ENCODE results near the gene OR51I1. TPM values are rescaled to one million over a fixed set of nuclear protein-coding genes. Genes with fewer than 3 reads are reported as not detected.

OR51I1 gene
- total RNA-seq (not detected), polyA plus RNA-seq (not detected)
- long read RNA-seq, donor 1, result 0 reads
- long read RNA-seq, donor 2, result 0 reads
- long read RNA-seq, donor 3, result 0 reads
- long read RNA-seq, donor 4, result 0 reads
- long read RNA-seq, donor 5, result 0 reads
- long read RNA-seq, donor 6, result 0 reads
- long read RNA-seq, donor 7, result 0 reads
- long read RNA-seq, donor 8, result 0 reads
- long read RNA-seq, donor 9, result 0 reads
- long read RNA-seq, donor 10, result 0 reads

DNA sequence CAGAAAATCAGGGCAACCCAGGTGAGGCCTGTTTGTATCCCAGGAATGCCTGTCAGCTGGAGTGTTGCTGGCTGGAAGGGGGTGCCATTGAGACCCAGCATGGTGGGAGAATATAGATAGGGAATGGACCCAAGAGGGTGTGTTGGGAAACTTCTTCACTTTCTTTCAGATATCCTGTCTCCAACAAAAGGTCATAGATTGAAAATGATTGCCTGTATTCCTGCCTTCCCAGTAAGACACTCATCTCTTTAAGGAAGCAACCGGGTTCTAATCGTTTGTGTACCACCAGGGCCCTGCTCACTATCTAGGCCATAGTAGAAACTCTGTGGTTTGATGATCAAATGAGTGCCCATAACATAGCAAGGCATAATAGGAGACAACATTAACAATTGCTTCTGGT, at the start of gene OR51I1:
Gene OR51I1 (minus strand): TSS at position 101 of the 400 bp plus-strand sequence. CDS start 0 bp downstream, at position 101.
- no peak within 1 kb of the TSS for H3K4me3 ChIP-seq (ENCODE audit: low read length in 2 of 2)
- no peak for DNase-seq (ENCODE audit: low read depth in 6 of 9, low spot score in 9 of 9)
- H3K9me3 ChIP-seq (ENCODE audit: control insufficient read depth in 2 of 2, insufficient read depth in 1 of 2, low read length in 1 of 2), result no peaks in the 10 kb centered on the region
- no peaks in the 10 kb centered on the region for H3K27me3 ChIP-seq (ENCODE audit: control insufficient read depth in 2 of 2, insufficient read depth in 1 of 2, low read length in 1 of 2)
- no peaks in the 10 kb centered on the region for H3K36me3 ChIP-seq (ENCODE audit: control insufficient read depth in 2 of 2, insufficient read depth in 2 of 2, low read length in 1 of 2)
- H3K4me1 ChIP-seq (ENCODE audit: control insufficient read depth in 2 of 2, insufficient read depth in 2 of 2, low read length in 2 of 2), result no peaks in the 10 kb centered on the region
- 45% methylated on average over 2 of the region's 2 CpGs for WGBS
- no peak within 1 kb of the TSS for H3K27ac ChIP-seq (ENCODE audit: low read depth in 1 of 2, low read length in 1 of 2)

DNA sequence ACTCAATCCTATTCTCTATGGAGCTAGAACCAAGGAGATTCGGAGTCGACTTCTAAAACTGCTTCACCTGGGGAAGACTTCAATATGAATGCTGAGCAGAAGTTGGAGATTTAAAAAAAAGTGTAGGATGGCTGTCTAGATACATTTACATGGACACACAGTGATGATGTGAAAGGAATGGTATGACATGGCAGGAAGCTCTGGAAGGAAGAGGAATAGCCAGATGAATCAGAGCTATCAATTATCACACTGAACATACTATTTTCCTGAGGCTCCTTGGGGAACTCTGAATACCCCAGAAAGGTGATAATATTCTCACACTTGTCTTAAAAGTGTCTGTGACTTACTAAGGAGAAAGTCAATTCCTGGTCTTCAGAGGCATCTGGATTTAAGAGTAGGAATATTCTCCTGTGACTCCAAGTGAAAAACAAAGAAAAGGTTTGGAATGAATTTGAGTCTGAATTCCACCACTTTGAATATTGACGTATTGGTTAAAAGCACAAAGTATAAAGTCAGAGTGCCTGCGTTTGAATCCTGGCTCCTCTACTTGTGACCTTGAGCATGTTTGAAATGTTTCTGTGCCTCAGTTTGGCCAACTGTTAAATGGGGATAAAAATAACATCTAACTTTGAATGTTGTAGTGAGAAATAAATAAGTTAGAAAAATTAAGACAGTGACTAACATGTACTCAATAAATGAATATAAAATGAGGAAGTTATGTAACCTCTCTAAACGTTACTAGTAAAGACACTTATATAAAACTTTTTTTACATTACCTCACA, 48.5 kb upstream of the OR51I1 start:
- Histone ChIP-seq H3K27me3 (ENCODE audit: control insufficient read depth in 2 of 2, insufficient read depth in 1 of 2, low read length in 1 of 2) (no peaks in the 10 kb centered on the region), H3K27ac (ENCODE audit: low read depth in 1 of 2, low read length in 1 of 2) (no peak overlapping the region), H3K36me3 (ENCODE audit: control insufficient read depth in 2 of 2, insufficient read depth in 2 of 2, low read length in 1 of 2) (no peaks in the 10 kb centered on the region), H3K4me1 (ENCODE audit: control insufficient read depth in 2 of 2, insufficient read depth in 2 of 2, low read length in 2 of 2) (no peaks in the 10 kb centered on the region), H3K4me3 (ENCODE audit: low read length in 2 of 2) (no peak overlapping the region), H3K9me3 (ENCODE audit: control insufficient read depth in 2 of 2, insufficient read depth in 1 of 2, low read length in 1 of 2) (no peaks in the 10 kb centered on the region)
- 57% methylated on average over 5 of the region's 5 CpGs for WGBS
- DNase-seq (ENCODE audit: low read depth in 6 of 9, low spot score in 9 of 9), result no peak

- no peaks in the 10 kb centered on the region for H3K36me3 ChIP-seq (ENCODE audit: control insufficient read depth in 2 of 2, insufficient read depth in 2 of 2, low read length in 1 of 2)
- no peaks in the 10 kb centered on the region for H3K27me3 ChIP-seq (ENCODE audit: control insufficient read depth in 2 of 2, insufficient read depth in 1 of 2, low read length in 1 of 2)
- no peaks in the 10 kb centered on the region for H3K9me3 ChIP-seq (ENCODE audit: control insufficient read depth in 2 of 2, insufficient read depth in 1 of 2, low read length in 1 of 2)
- no peak overlapping the region for H3K4me3 ChIP-seq (ENCODE audit: low read length in 2 of 2)
- H3K4me1 ChIP-seq (ENCODE audit: control insufficient read depth in 2 of 2, insufficient read depth in 2 of 2, low read length in 2 of 2), result no peaks in the 10 kb centered on the region
- no peak overlapping the region for H3K27ac ChIP-seq (ENCODE audit: low read depth in 1 of 2, low read length in 1 of 2)
- 97% methylated on average over 4 of the region's 4 CpGs for WGBS
- no peak for DNase-seq (ENCODE audit: low read depth in 6 of 9, low spot score in 9 of 9)
Observed at GRCh38 chr11:5488798-5489399, 47.6 kb upstream of the OR51I1 start.

DNA sequence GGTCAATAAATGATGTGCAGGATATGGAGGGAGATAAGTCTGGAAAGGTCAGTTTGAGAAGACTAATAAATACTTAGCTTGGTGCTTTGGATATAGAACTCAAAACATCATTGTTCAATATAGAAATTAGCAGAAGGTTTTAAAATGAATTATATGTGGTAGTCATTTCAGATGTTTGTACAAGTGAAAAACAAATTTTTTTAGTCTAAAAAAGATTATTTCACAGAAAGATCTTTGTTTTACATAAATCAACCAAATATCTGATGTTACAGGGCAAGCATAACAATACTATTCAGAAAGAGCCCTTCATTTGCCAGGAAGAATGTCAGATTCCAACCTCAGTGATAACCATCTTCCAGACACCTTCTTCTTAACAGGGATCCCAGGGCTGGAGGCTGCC, 47.1 kb upstream of the OR51I1 start, which contains the start of gene OR52D1:
Gene OR52D1 (plus strand): TSS at position 301 of the 400 bp plus-strand sequence. CDS start 22 bp downstream, at position 323.
- Histone ChIP-seq H3K27ac (ENCODE audit: low read depth in 1 of 2, low read length in 1 of 2) (no peak within 1 kb of the TSS), H3K27me3 (ENCODE audit: control insufficient read depth in 2 of 2, insufficient read depth in 1 of 2, low read length in 1 of 2) (no peaks in the 10 kb centered on the region), H3K4me1 (ENCODE audit: control insufficient read depth in 2 of 2, insufficient read depth in 2 of 2, low read length in 2 of 2) (no peaks in the 10 kb centered on the region), H3K4me3 (ENCODE audit: low read length in 2 of 2) (no peak within 1 kb of the TSS), H3K9me3 (ENCODE audit: control insufficient read depth in 2 of 2, insufficient read depth in 1 of 2, low read length in 1 of 2) (no peaks in the 10 kb centered on the region), H3K36me3 (ENCODE audit: control insufficient read depth in 2 of 2, insufficient read depth in 2 of 2, low read length in 1 of 2) (no peaks in the 10 kb centered on the region)
- DNase-seq (ENCODE audit: low read depth in 6 of 9, low spot score in 9 of 9), result no peak

GRCh38 chr11:5486421-5486820, 45.1 kb upstream of the OR51I1 start:
- DNase-seq (ENCODE audit: low read depth in 6 of 9, low spot score in 9 of 9), result no peak
- Histone ChIP-seq H3K27me3 (ENCODE audit: control insufficient read depth in 2 of 2, insufficient read depth in 1 of 2, low read length in 1 of 2) (no peaks in the 10 kb centered on the region), H3K4me1 (ENCODE audit: control insufficient read depth in 2 of 2, insufficient read depth in 2 of 2, low read length in 2 of 2) (no peaks in the 10 kb centered on the region), H3K4me3 (ENCODE audit: low read length in 2 of 2) (no peak overlapping the region), H3K36me3 (ENCODE audit: control insufficient read depth in 2 of 2, insufficient read depth in 2 of 2, low read length in 1 of 2) (no peaks in the 10 kb centered on the region), H3K27ac (ENCODE audit: low read depth in 1 of 2, low read length in 1 of 2) (no peak overlapping the region), H3K9me3 (ENCODE audit: control insufficient read depth in 2 of 2, insufficient read depth in 1 of 2, low read length in 1 of 2) (no peaks in the 10 kb centered on the region)
- 78% methylated on average over 3 of the region's 3 CpGs for WGBS

- H3K27ac ChIP-seq (ENCODE audit: low read depth in 1 of 2, low read length in 1 of 2), result no peak overlapping the region
- H3K4me3 ChIP-seq (ENCODE audit: low read length in 2 of 2), result no peak overlapping the region
- no peak for DNase-seq (ENCODE audit: low read depth in 6 of 9, low spot score in 9 of 9)
- H3K9me3 ChIP-seq (ENCODE audit: control insufficient read depth in 2 of 2, insufficient read depth in 1 of 2, low read length in 1 of 2), result no peaks in the 10 kb centered on the region
- WGBS, result 65% methylated on average over 3 of the region's 3 CpGs
- no peaks in the 10 kb centered on the region for H3K4me1 ChIP-seq (ENCODE audit: control insufficient read depth in 2 of 2, insufficient read depth in 2 of 2, low read length in 2 of 2)
- H3K36me3 ChIP-seq (ENCODE audit: control insufficient read depth in 2 of 2, insufficient read depth in 2 of 2, low read length in 1 of 2), result no peaks in the 10 kb centered on the region
- no peaks in the 10 kb centered on the region for H3K27me3 ChIP-seq (ENCODE audit: control insufficient read depth in 2 of 2, insufficient read depth in 1 of 2, low read length in 1 of 2)
Observed at GRCh38 chr11:5486003-5486402, 44.7 kb upstream of the OR51I1 start.

- peak in 7 of 9 donors; percentile 3 to 50 (median 11) for DNase-seq (ENCODE audit: low read depth in 6 of 9, low spot score in 9 of 9)
- WGBS, result 46% methylated on average over 2 of the region's 2 CpGs
- H3K4me1 ChIP-seq (ENCODE audit: control insufficient read depth in 2 of 2, insufficient read depth in 2 of 2, low read length in 2 of 2), result no peaks in the 10 kb centered on the region
- no peaks in the 10 kb centered on the region for H3K27me3 ChIP-seq (ENCODE audit: control insufficient read depth in 2 of 2, insufficient read depth in 1 of 2, low read length in 1 of 2)
- no peaks in the 10 kb centered on the region for H3K9me3 ChIP-seq (ENCODE audit: control insufficient read depth in 2 of 2, insufficient read depth in 1 of 2, low read length in 1 of 2)
- H3K4me3 ChIP-seq (ENCODE audit: low read length in 2 of 2), result no peak overlapping the region
- no peak overlapping the region for H3K27ac ChIP-seq (ENCODE audit: low read depth in 1 of 2, low read length in 1 of 2)
- H3K36me3 ChIP-seq (ENCODE audit: control insufficient read depth in 2 of 2, insufficient read depth in 2 of 2, low read length in 1 of 2), result no peaks in the 10 kb centered on the region
Observed at GRCh38 chr11:5476186-5476819, 35.0 kb upstream of the OR51I1 start.

- Histone ChIP-seq H3K27ac (ENCODE audit: low read depth in 1 of 2, low read length in 1 of 2) (no peak overlapping the region), H3K27me3 (ENCODE audit: control insufficient read depth in 2 of 2, insufficient read depth in 1 of 2, low read length in 1 of 2) (no peaks in the 10 kb centered on the region), H3K4me3 (ENCODE audit: low read length in 2 of 2) (no peak overlapping the region), H3K36me3 (ENCODE audit: control insufficient read depth in 2 of 2, insufficient read depth in 2 of 2, low read length in 1 of 2) (no peaks in the 10 kb centered on the region), H3K4me1 (ENCODE audit: control insufficient read depth in 2 of 2, insufficient read depth in 2 of 2, low read length in 2 of 2) (no peaks in the 10 kb centered on the region), H3K9me3 (ENCODE audit: control insufficient read depth in 2 of 2, insufficient read depth in 1 of 2, low read length in 1 of 2) (no peaks in the 10 kb centered on the region)
- DNase-seq (ENCODE audit: low read depth in 6 of 9, low spot score in 9 of 9), result no peak
Observed at GRCh38 chr11:5473921-5474320, 32.6 kb upstream of the OR51I1 start.

GRCh38 chr11:5467527-5467926, 26.2 kb upstream of the OR51I1 start:
- WGBS, result 79% methylated on average over 2 of the region's 2 CpGs
- Histone ChIP-seq H3K9me3 (ENCODE audit: control insufficient read depth in 2 of 2, insufficient read depth in 1 of 2, low read length in 1 of 2) (no peaks in the 10 kb centered on the region), H3K4me1 (ENCODE audit: control insufficient read depth in 2 of 2, insufficient read depth in 2 of 2, low read length in 2 of 2) (no peaks in the 10 kb centered on the region), H3K27me3 (ENCODE audit: control insufficient read depth in 2 of 2, insufficient read depth in 1 of 2, low read length in 1 of 2) (no peaks in the 10 kb centered on the region), H3K4me3 (ENCODE audit: low read length in 2 of 2) (no peak overlapping the region), H3K27ac (ENCODE audit: low read depth in 1 of 2, low read length in 1 of 2) (no peak overlapping the region), H3K36me3 (ENCODE audit: control insufficient read depth in 2 of 2, insufficient read depth in 2 of 2, low read length in 1 of 2) (no peaks in the 10 kb centered on the region)
- DNase-seq (ENCODE audit: low read depth in 6 of 9, low spot score in 9 of 9), result no peak
